Epithelial cell of alveolus of lung (primary cell): ENCODE measurements around the gene HSPB2. TPM values are rescaled to one million over a fixed set of nuclear protein-coding genes. Genes with fewer than 3 reads are reported as not detected.

Source experiments
- total RNA-seq: library from RNA; depleted of rRNA; stranded (reverse); fragments of >200 nt; gene quantifications from 2 replicates; pipeline ENCODE4 v1.2.1, GENCODE V29; 2015

The HSPB2 gene, protein sequence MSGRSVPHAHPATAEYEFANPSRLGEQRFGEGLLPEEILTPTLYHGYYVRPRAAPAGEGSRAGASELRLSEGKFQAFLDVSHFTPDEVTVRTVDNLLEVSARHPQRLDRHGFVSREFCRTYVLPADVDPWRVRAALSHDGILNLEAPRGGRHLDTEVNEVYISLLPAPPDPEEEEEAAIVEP
- 0.26 TPM in 1 of 2 replicates, not detected in the other for total RNA-seq

DNA sequence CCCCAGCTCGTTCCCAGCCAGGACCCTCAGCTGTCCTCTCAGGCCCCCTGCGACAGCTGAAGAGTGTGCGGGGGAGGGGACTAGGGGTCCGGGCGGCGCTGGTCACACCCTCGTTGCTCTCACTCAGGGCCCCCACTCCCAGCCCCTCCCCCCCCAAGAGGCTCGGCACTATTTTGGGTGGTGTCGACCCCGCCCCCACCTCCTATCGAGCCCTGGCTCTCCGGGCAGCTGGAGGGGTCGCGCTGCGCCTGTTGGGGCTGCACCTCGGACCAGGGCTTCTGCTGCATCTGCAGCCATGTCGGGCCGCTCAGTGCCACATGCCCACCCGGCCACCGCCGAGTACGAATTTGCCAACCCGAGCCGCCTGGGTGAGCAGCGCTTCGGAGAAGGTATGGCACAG, at the start of gene HSPB2:
HSPB2 (plus strand) TSS at position 200 of the 400 bp plus-strand sequence; CDS start at position 296, 96 bp downstream.

DNA sequence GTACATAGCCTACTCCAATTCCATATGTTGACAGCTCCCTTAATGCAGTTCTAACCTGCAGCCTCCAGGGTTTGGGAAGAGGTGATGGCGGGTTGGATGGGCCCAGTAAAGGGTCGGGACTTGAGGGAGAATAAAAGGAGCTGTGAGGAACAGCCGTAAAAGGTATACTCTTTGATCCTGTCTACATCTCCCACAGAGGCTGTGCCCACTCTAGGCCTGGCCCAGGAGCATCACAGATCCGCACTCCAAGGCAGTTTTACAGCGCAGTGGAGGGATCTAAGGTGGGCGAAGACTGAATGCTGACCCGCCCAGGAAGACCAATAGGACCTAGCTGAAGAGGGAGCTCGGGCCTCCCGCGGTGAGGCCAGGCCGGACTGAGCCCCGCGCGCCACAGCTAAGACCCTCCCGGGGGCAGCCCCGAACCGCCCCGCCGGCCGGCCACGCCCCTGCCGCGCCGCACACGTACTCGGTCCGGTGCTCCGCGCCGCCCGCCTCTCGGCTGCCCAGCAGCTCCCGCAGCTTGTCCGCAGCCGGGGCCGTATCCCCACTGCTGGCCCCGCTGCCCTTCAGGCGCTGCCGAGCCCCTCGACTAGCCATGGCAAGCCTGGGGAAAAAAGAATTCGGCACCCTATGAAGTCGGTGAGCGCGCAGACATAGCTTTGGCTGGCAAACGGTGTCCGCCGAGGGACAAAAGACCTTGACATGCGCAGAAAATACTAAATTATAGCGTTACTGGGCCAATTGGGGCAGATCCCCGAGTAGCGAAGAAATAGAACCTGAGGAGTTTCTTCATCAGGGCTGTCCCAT, 41.4 kb upstream of the HSPB2 start, which contains the start of gene ALG9:
ALG9 (minus strand) TSS at position 696 of the 807 bp plus-strand sequence; CDS start at position 597, 99 bp downstream.

DNA sequence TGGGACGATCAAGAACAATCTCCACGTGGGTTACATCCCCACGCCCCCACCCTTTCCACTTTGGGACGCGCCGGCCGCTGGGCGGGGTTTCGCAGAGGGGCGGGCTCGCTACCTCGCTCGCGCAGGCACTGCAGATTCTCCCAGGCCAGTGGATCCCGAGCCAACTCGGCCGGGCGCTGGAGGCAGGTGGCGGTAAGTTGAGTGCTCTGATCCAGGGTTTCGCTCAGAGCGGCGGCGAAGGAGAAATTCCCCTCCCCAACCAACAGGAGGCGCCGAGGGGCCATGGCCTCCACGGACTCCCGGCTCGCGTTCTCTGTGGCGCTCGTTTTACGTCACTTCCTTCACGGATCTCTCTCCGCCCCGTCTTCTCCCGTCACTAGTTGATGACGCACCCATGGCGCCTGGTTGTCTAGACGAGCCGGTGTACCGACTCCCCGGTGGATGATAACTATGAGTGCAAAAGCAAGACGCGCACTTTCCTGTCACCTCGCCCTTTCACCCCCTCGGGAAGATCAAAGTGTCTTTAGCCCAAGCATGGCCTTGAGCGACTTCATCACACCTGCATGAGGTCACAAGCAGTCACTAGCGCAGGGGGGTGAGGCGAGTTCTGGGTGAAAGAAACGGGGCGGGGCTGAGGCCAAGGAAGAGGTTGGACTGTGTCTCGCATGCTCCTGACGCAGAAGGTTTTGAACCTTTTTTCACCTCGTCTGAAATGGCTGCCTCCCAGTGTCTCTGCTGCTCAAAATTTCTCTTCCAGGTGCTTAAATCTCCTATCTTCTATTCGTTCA, 33.5 kb upstream of the HSPB2 start, which contains the start of the genes CFAP68 and FDXACB1:
CFAP68 (plus strand) TSS at position 693 of the 788 bp plus-strand sequence; CDS start at position 713, 20 bp downstream.
FDXACB1 (minus strand) TSS at position 317 of the 788 bp plus-strand sequence; CDS start at position 284, 33 bp downstream.

DNA sequence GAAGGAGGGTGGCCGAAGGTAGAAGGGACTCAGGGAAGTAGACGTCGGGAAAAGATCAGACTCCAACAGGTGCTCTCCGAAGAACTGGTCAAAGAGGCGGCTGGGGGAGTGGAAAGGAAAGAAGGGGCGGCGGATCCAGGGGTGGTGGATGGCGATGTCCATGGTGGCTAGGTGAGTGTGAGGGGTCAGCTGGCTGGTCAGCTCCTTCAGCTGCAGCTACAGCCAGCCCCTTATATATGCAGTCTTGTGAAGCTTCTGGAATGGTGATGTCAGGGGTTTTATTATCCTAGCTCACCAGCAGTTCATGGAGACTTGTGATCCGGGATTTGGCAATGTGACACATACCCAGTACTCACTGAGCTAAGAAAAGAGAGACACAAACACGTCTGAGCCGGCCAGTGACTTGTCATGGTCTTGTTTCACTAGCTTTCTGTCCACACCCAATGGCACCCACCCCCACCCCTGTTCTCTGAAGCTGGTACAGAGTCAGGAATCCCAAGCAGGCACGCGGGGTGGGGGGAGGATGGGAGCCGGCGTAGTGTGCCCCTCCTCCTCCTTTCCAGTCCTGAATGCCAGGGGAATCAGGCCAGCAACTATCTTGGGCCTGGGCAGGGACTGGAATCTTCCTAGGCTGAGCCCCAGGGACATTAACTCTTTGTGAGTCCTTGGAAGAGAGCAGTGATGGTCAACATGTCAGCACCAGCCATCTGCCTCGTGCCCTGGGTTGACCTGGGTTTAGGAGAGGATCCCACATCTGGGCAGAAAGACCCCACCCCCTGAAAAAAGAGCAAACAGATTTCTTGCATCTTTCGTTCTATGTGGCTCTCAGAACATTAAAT, 752 bp upstream of the HSPB2 start, which contains the start of gene CRYAB:
CRYAB (minus strand) TSS at position 208 of the 839 bp plus-strand sequence; CDS start at position 162, 46 bp downstream.

DNA sequence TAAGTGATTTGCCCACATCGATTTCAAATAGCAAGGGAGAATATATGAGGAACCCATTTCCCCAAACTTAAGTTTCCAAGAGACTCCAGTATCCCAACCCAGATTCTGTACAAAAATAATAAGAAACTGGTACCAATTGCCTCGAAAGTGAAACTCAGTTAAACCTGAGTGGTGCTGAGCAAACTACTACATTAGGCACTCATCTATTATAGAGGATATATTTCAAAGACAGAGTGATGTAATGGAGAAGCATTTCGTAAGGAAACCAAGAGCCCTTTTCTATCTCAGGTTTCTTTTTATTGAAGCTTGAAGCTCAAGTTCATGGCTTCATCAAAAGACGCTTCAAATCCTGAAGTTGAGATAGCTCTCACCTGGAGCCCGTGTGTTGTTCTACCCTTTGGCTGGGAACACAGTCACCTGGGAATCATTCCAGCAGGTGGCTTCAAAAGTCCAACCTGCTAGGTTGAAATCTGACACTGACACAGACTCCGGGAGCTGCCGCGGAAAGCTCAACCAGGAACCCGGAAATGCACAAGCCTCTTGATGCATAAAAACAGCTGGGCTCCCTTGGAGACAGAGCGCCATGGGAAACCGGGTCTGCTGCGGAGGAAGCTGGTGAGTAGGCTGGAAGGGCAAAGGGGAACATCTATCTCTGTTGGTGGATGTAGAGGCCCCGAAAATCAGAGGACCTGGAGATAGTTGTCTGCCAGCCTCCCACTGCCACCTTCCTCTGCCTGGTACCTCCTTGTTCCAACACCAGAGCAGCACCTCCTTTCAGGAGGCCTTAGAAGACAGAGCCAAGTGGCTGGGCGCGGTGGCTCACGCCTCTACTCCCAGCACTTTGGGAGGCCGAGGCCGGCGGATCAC, 6.1 kb downstream of the HSPB2 start, which contains the start of gene C11orf52:
C11orf52 (plus strand) TSS at position 524 of the 867 bp plus-strand sequence; CDS start at position 584, 60 bp downstream.

Other genes with a start within 250 kb of the HSPB2 start
- gene PPP2R1B, start 146.3 kb upstream of the HSPB2 start, total RNA-seq = 25.9 and 33.6 TPM in 2 replicates
- 29.5 and 29.7 TPM in 2 replicates for gene ALG9, start 41.2 kb upstream of the HSPB2 start, total RNA-seq
- 0.88 and 3.1 TPM in 2 replicates for gene FDXACB1, start 33.6 kb upstream of the HSPB2 start, total RNA-seq
- 16.2 and 19.8 TPM in 2 replicates for gene CFAP68, start 33.2 kb upstream of the HSPB2 start, total RNA-seq
- 3.2 and 9.3 TPM in 2 replicates for gene CRYAB, start 964 bp upstream of the HSPB2 start, total RNA-seq
- not detected in 2 replicates for gene C11orf52, start 6.2 kb downstream of the HSPB2 start, total RNA-seq
- 12.8 and 15.9 TPM in 2 replicates for gene DIXDC1, start 24.6 kb downstream of the HSPB2 start, total RNA-seq
- gene DLAT, start 112.7 kb downstream of the HSPB2 start, total RNA-seq = 23.9 and 34.0 TPM in 2 replicates
- 1.8 and 4.6 TPM in 2 replicates for gene PIH1D2, start 161.3 kb downstream of the HSPB2 start, total RNA-seq
- gene NKAPD1, start 161.6 kb downstream of the HSPB2 start, total RNA-seq = 13.6 and 19.8 TPM in 2 replicates
- 26.6 and 54.9 TPM in 2 replicates for gene TIMM8B, start 174.0 kb downstream of the HSPB2 start, total RNA-seq
- gene SDHD, start 174.1 kb downstream of the HSPB2 start, total RNA-seq = 88.4 and 149 TPM in 2 replicates